ENCODE measurements around the gene NAV2.

Gene NAV2

DNA sequence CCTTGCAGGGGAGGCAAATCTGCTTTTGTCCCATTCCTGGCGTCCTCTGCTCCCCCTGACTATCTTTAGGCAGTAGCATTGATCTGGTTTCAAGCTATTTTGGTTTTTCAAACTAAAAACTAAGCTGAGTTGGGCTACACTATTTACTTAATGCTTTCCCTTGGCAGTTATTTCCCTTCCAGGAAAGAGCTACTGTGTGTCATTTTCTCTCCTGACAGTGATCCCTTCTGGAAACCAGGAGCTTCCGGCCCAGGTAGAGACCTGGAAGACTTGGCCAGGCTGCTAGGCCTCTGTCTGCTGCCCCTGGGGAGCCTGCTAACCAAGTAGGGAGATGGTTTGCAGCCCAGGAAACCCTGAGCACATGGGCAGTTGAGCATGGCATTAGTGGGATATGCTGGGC lies 35.0 kb downstream of the NAV2 start:
- DNase-seq = no peak

DNA sequence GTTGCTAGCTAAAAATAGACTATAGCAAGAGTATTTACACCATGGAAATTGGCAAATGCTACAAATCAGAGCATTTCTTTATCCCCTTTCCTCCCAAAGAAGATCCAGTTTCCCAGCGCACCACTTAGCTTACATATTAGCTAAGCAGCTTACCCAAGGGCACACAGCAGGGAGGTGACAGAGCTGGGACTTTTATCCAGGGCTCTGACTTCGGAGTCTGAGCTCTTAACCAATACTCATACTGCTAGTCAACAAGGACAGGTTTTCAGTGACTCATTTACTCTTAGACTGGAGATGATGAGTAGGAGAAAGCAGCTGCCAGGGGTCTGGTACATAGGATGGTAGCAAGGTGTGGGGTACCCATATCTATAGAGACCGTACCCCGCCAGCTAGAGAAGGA lies 38.4 kb downstream of the NAV2 start:
- no peak for DNase-seq

DNA sequence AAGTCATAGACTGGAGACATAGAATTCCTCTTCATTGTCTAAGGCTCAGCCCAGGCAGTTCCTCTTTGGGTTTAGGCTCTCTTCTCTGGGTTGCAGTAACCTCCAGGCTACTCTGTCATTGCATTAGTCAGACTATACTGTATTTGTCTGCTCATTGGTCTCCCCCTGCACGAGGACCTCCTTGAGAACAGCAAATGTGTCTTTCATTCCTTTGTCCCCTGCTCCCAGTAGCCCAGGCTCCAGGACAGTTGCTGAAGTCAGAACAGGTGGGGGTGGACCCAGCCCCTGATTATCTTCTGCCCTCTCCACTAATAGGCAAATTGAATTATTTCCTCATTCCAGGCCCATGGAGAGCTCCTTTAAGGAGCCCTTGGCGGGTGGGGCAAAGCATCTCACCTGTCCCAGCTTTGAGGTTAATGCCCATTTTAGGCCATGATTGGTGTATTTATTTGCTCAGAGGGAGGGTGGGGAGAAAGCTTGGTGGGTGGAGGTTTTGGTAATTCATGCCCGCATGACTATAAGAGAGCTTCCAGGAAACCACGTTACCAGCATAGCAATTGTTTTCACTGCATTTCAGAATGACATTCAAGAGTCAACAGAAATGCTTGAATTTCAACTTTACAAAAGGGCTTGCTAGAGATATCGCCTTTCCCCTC lies 40.9 kb downstream of the NAV2 start:
- peak; percentile 20 for DNase-seq

DNA sequence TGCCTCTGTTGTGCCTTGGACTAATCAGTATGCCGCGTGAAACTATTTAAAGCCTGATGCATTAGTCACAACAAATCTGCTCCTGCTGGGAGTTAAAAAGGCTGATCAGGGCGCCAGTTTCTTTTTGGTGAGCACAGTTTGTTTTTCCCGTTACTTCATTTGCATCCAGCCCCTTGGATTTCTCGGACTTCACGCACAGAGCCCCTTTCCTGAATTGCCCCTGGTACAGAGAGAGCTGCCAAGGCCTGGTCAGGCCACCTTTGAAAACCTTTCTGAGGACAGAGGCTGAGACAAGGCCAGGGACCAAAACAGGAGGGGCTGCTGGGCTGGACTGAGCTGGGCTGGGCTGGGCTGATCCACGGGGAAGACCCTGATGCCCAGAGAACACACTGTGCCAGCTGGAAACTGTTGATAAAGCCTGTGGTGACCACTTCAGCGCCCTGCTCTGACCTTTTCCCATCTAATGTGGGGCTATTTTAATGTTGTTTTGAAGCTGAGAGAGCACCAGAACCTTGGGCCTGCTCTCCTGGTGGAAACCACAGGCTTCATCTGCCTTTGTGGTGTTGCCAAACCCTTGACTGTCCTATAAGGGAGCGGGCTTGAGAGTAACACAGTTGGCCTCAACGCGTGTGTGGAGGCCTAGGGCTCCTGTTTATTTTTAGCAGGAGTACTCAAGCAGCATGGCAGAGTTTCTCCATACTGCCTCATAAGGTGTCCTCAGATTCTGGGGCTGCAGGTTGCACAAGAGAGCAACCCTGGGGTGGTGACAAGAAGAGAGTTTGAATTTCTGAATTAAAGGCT lies 44.2 kb downstream of the NAV2 start:
- DNase-seq = no peak

GRCh38 chr11:19759389-19759788 lies 46.8 kb downstream of the NAV2 start:
- no peak for DNase-seq

DNA sequence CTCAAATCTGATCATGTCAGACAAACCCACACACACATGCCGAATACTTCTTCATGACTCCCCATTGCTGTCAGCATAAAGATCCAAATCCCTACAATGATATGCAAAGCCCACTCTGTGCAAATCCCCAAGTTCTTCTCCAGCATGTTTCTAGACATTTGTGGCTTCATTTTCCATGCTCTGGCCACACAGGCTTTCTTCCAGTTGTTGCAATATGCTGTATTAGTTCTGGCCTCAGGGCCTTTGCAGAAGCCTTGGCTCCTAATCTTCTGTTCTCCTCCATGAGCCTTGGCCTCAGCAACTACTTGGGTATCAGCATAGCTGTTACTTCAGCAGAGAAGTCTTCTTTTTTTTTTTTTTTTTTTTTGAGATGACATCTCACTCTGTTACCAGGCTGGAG lies 49.6 kb downstream of the NAV2 start:
- no peak for DNase-seq

- no peak for DNase-seq
Measured at GRCh38 chr11:19763330-19763729, 50.7 kb downstream of the NAV2 start.

DNA sequence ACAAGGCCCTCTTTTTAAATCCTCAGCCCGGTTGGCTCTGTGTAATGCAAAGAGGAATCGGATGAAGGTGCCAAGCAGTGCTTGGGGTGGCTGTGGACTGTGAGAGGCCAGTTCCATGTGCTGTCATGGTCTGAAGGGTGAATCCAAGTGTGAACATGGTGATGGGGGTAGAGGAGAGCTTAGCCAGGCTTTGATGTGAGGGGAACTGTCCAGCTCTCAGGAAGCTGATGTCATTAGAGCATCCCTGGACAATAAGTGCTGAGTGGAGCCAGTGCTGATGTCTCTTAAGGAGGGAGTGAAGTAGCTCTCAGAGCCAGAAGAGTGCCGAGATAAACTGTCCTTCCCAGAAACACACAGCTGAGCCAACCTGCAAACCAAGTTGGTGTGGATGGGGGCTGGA lies 53.6 kb downstream of the NAV2 start:
- DNase-seq = no peak

DNA sequence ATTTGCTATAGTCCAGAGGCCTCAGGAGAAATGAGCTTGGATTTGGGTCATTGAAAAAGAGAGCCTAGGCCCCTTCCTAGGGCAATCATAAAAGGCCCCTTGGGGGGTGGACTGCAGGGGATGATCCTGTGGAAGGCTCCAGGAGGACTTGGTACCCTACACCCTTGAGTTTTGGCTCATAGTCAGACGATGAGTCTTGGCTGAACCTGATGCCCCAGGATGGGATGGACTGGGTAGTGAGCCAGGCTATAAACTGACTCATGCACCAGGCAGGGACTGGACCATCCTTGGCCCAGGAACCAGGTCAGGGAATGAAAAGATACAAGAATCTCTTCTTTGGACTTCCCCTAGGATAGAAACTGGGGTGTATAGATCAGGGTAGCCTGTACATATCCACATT lies 54.2 kb downstream of the NAV2 start:
- peak; percentile 22 for DNase-seq

- no peak for DNase-seq
Measured at GRCh38 chr11:19767627-19768151, 55.1 kb downstream of the NAV2 start.

- no peak for DNase-seq
Measured at GRCh38 chr11:19768197-19768596, 55.6 kb downstream of the NAV2 start.

GRCh38 chr11:19768815-19769214 lies 56.2 kb downstream of the NAV2 start:
- DNase-seq = no peak

GRCh38 chr11:19769820-19770219 lies 57.2 kb downstream of the NAV2 start:
- DNase-seq = peak; percentile 72

DNA sequence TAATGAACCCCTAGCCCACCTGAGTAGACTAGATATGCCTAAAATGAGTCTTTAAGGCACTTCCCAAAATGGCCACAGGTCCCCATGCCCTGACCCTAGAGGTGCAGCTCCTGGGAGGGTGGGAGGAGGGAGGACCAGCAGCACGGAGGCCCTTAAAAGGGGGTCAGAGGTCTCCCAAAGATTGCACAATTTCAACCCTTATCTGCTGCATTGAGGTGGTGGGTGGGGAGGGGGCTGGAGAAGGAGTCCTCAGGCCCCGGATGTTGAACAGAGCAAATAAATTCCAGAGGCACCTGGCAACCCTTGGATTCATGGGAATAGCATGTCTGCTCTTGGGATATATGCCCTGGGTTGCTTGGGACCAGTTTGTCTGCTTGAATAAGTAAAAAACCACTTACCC lies 57.6 kb downstream of the NAV2 start:
- no peak for DNase-seq

DNA sequence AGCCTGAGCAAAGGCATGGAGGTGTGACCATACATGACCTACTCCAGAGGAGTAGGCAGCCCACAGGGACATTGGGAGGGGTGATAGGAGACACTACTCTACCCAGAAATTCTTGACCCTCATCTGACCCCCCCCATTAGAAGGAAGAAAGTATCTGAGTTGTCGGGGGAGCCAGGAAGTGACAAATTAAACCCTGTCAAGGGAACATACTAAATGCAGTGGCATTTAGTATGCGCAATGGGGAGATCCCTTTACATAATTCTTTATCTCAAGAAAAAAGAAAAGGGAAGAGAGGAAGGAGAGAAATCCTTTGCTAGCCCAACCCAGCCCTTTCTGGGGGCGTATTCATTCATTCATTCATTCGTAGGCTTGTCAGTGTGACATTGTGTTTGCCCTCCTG lies 58.8 kb downstream of the NAV2 start:
- DNase-seq = no peak

- no peak for DNase-seq
Measured at GRCh38 chr11:19772480-19772879, 59.8 kb downstream of the NAV2 start.

DNA sequence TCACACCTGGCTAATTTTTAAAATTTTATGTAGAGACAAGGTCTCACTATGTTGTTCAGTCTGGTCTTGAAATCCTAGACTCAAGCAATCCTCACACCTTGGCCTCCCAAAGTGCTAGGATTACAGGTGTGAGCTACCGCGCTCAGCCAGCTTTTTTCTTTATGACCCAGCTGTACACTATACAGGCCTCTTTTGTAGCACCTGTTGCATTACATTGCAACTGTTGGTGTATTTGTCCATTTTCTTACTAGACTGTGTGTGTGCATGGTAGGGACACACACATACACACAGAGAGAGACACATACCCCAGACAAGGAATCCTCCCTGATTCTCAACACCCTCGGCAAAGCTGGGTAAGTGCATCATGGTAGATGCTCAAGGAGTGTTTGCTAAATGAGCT lies 61.7 kb downstream of the NAV2 start:
- DNase-seq = no peak

- no peak for DNase-seq
Measured at GRCh38 chr11:19774817-19775580, 62.4 kb downstream of the NAV2 start.

GRCh38 chr11:19775622-19776021 lies 63.0 kb downstream of the NAV2 start:
- DNase-seq = no peak

- DNase-seq = no peak
Measured at GRCh38 chr11:19777039-19777376, 64.4 kb downstream of the NAV2 start.

GRCh38 chr11:19777377-19778102 lies 64.9 kb downstream of the NAV2 start:
- peak; percentile 64 for DNase-seq

GRCh38 chr11:19779740-19780139 lies 67.1 kb downstream of the NAV2 start:
- no peak for DNase-seq

DNA sequence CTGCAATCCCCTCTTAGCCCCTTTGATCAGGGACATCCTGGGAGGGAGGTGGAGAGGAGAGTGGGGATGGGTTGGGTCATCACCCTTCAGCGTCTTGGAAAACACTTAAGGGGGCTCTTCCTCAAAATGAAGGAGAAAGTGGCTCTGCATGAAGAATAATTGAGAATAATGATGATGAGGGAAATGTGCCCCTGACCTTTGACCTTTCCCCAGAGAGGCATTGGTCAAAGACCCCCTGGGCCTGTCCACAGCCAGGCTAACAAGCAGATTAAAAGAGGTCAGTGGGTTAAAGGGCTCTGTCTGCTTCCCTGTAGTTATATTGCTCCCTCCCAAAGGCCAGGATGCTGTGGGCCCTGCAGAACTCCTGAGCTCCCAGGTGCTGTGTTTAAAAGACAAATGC lies 68.7 kb downstream of the NAV2 start:
- DNase-seq = no peak

Data from HCEC 1CT (cell line).